Activated CD8-positive, alpha-beta memory T cell treated with anti-CD3 and anti-CD28 coated beads for 48 hours (primary cell): Measurements from ENCODE around the gene GABRA6.

Experiments
- DNase-seq, 3 experiments: peaks; one replicate each; pipeline ENCODE4 v3.0.0-alpha.2; 2020; ENCODE audit warnings: low read depth in 2 of 3, low spot score in 2 of 3

Gene GABRA6

GRCh38 chr5:161751265-161751664 is 65.7 kb downstream of the GABRA6 start:
- DNase-seq, result no peak
